ENCODE data around the gene PLA2G15.

DNA sequence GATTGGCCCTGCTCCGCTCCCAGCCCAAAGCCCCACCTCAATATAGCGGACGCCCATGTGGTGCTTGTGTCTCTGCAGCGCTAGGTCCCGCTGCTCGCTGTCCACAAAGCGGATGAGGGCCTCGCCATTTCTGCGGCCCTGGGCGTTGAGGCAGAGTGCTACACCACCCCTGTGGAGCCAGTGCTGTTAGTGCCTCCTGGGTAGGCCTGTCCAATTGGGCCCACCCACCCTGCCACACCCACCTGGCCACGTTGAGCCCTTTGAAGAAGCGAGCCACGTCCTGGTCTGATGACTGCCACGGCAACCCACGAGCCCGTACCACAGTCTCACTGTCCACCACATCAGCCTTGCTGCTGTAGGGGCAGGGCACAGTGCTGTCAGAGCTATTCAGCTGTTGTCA lies 12.8 kb upstream of the PLA2G15 start:
- TF ChIP-seq CTCF (IDR thresholded peaks at IDR 0.05) (no peak), POLR2A (IDR thresholded peaks at IDR 0.05) (no peak)
